Right lobe of liver (tissue), 4 donors: ENCODE data around the gene LANCL3.

Experiments used
- POLR2A ChIP-seq: fragments of 450-650 bp; IDR thresholded peaks from one replicate; pipeline ENCODE4 v1.6.1; 2017; ENCODE audit warnings: antibody characterized with exemption, mild to moderate bottlenecking
- TF ChIP-seq, protein P1 (sequence below), 4 donors: fragments of 200-600 bp in 3 of 4; fragments of 450-650 bp in 1 of 4; IDR thresholded peaks; one replicate each; pipeline versions ENCODE4 v1.5.1 to v1.8.0; 2016 to 2022; ENCODE audit warnings: antibody characterized with exemption in 4 of 4, mild to moderate bottlenecking in 2 of 4
- donor health status: DM: no; HTN: no; CAD: no.
- donor health status: DM: no; HTN: no; CAD: no.
- donor health status: DM: no; HTN: yes; CAD: no.

DNA sequence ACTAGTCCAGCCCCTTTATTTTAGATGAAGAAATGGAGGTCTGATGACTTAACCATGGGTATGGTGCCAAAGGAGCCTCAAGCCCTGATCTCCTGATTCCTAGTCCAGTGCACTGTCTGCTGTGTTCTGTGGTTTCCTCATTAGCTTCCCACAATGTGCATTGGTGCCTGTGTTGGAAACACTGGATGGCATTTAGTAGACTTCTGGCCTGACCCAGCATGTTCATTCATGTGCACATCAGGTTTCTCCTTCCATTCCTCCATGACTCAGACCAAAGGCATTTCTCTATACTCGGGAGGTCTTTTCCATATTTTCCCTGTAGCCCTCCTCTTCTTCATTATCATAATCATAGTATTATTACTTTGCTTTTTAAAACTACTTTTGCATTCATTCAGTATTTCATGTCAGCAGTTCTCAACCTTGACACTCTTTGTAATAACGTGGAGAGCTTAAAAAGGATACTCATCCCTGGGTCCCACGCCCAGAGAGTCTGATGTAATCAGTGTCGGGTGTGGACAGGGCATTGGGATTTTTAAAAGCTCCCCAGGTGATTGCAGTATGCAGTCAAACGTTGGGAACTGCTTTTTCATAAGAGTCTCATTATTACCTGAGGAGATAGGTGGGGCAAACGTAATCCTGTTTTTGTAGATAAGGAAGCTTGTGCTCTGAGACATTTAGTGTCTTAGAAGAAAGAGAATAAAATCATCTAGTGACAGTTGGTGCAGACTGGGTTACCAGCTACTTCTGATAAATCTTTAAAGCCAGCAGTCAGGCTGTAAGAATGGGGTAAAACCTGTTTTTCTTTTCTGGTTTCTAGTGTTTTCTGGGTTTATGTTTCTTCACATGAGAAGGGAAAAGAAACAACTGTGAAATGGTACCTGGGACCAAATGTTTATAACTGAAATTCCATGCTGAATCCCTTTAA, 73.2 kb downstream of the LANCL3 start:
- TF ChIP-seq, protein P1, sequence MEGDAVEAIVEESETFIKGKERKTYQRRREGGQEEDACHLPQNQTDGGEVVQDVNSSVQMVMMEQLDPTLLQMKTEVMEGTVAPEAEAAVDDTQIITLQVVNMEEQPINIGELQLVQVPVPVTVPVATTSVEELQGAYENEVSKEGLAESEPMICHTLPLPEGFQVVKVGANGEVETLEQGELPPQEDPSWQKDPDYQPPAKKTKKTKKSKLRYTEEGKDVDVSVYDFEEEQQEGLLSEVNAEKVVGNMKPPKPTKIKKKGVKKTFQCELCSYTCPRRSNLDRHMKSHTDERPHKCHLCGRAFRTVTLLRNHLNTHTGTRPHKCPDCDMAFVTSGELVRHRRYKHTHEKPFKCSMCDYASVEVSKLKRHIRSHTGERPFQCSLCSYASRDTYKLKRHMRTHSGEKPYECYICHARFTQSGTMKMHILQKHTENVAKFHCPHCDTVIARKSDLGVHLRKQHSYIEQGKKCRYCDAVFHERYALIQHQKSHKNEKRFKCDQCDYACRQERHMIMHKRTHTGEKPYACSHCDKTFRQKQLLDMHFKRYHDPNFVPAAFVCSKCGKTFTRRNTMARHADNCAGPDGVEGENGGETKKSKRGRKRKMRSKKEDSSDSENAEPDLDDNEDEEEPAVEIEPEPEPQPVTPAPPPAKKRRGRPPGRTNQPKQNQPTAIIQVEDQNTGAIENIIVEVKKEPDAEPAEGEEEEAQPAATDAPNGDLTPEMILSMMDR (IDR thresholded peaks at IDR 0.05) = no peak
- no peak for TF ChIP-seq POLR2A
